ENCODE measurements around the gene DSCAML1. TPM values are rescaled to one million over a fixed set of nuclear protein-coding genes. Genes with fewer than 3 reads are reported as not detected.

The DSCAML1 gene
- total and polyA plus RNA-seq, 9 of the 15 experiments (the other 6 are each of a cell fraction or from before 2014, with no cell fraction given), result not detected

- intact Hi-C loops (cut with micrococcal nuclease), result loop anchor here (5.0 kb wide), 1 partner anchor 363 kb away; no protein-coding TSS in a partner anchor
- Histone ChIP-seq H3K36me3 (ENCODE audit: control insufficient read depth, insufficient read depth, low read length) (no peaks in the 10 kb centered on the region), H3K27ac (ENCODE audit: extremely low read depth, low read depth, low read length) (no peak overlapping the region), H4K20me1 (replicated peaks; ENCODE audit: control insufficient read depth, insufficient read depth, low read length) (peaks cover 4% of the 10 kb centered on the region), H3K27me3 (ENCODE audit: control insufficient read depth in 2 of 2, insufficient read depth in 2 of 2, low read length in 2 of 2) (peaks cover 20 to 70% of the 10 kb centered on the region in 2 experiments; a peak in 4 of 5 replicates), H2AFZ (ENCODE audit: low read depth, low read length) (no peak overlapping the region), H3K4me2 (ENCODE audit: insufficient read depth, low read length) (no peak overlapping the region), H3K9me1 (ENCODE audit: control insufficient read depth, insufficient read depth, low read length) (no peaks in the 10 kb centered on the region), H3K9ac (ENCODE audit: insufficient read depth in 1 of 2, low read depth in 2 of 2, low read length in 2 of 2) (no peak overlapping the region), H3K79me2 (ENCODE audit: control insufficient read depth, insufficient read depth, low read length) (no peaks in the 10 kb centered on the region), H3K4me3 (no peak overlapping the region), H3K4me1 (replicated peaks in 1 of 2; ENCODE audit: control insufficient read depth in 2 of 2, insufficient read depth in 2 of 2, low read length in 2 of 2) (peaks cover 0 to 14% of the 10 kb centered on the region in 2 experiments; a peak in 2 of 5 replicates), H3K9me3 (replicated peaks; ENCODE audit: control insufficient read depth, insufficient read depth, low read depth, low read length) (no peaks in the 10 kb centered on the region; the same call in 1 of the 2 replicates)
- in situ Hi-C loops (cut with MboI), result loop anchor here (10.0 kb wide), 1 partner anchor 361 kb away; no protein-coding TSS in a partner anchor
- CTCF ChIA-PET (ENCODE audit: low intra/inter-chr PET ratio), result interaction anchor here (0.7 kb wide), 1 partner anchor 223 kb away, joined by 3 read pairs; no protein-coding TSS in a partner anchor
- BruUV-seq (replicated peaks), result no TSS peak
- POLR2A ChIA-PET, result interaction anchor here (0.7 kb wide), 1 partner anchor 854 kb away, joined by 4 read pairs; no protein-coding TSS in a partner anchor
- ATAC-seq (no peak), DNase-seq (ENCODE audit: extremely low read depth in 1 of 4, low spot score in 3 of 4) (no peak), FAIRE-seq (no peak)
- 5% methylated on average over 8 of the region's 8 CpGs for WGBS (ENCODE audit: insufficient coverage, low coverage, missing lambda C conversion rate)
- TF ChIP-seq PHF21A (IDR thresholded peaks at IDR 0.05; ENCODE audit: borderline replicate concordance, low read depth) (no peak), TFE3 (CRISPR knock-in tag; IDR thresholded peaks at IDR 0.05) (no peak), ETV5 (CRISPR knock-in tag; IDR thresholded peaks at IDR 0.05; ENCODE audit: low read depth) (no peak), MEF2D (tag; conservative IDR thresholded peaks at IDR 0.05; ENCODE audit: low read depth) (no peak), ZNF695 (CRISPR knock-in tag; IDR thresholded peaks at IDR 0.05) (no peak), CREM (IDR thresholded peaks at IDR 0.05; ENCODE audit: low read depth) (no peak), MYC (IDR thresholded peaks at IDR 0.05; ENCODE audit: low read depth, low read length) (no peak), MYC (CRISPR knock-in tag; IDR thresholded peaks at IDR 0.05; ENCODE audit: borderline replicate concordance, low read depth) (no peak), SMAD1 (IDR thresholded peaks at IDR 0.05; ENCODE audit: low read depth, low read length, partially characterized antibody) (no peak), CC2D1A (IDR thresholded peaks at IDR 0.05) (no peak), POLR3G (IDR thresholded peaks at IDR 0.05; ENCODE audit: extremely low read depth, insufficient read length, insufficient replicate concordance) (no peak), MTA2 (IDR thresholded peaks at IDR 0.05; ENCODE audit: low read depth) (no peak), MAZ (CRISPR knock-in tag; conservative IDR thresholded peaks at IDR 0.05 in 1 of 2, IDR thresholded peaks at IDR 0.05 in 1 of 2) (no peak), TSHZ1 (CRISPR knock-in tag; IDR thresholded peaks at IDR 0.05) (no peak), JUNB (CRISPR knock-in tag; conservative IDR thresholded peaks at IDR 0.05) (no peak), CAMTA2 (CRISPR knock-in tag; conservative IDR thresholded peaks at IDR 0.05) (no peak), TEAD4 (IDR thresholded peaks at IDR 0.05; ENCODE audit: low read length) (no peak), TEAD4 (CRISPR knock-in tag; IDR thresholded peaks at IDR 0.05; ENCODE audit: borderline replicate concordance) (no peak)
Measured at GRCh38 chr11:117444256-117444655, 352.8 kb downstream of the DSCAML1 start.

Data from K562 (cell line).